Ecto neural progenitor cell (in vitro differentiated cells): ENCODE data around the gene MYMK.

Experiments
- DNase-seq: peaks from one replicate; pipeline ENCODE4 v3.0.0-alpha.2; 2018; ENCODE audit warnings: low spot score

Gene MYMK

GRCh38 chr9:133485531-133486260 lies 39.1 kb downstream of the MYMK start:
- DNase-seq = no peak

- DNase-seq = no peak
Measured at GRCh38 chr9:133484671-133485437, 39.9 kb downstream of the MYMK start.

GRCh38 chr9:133483611-133484010 lies 41.1 kb downstream of the MYMK start:
- no peak for DNase-seq

- DNase-seq = peak; percentile 94
Measured at GRCh38 chr9:133478851-133479711, 45.7 kb downstream of the MYMK start, which contains the start of gene SLC2A6. Gene SLC2A6 (minus strand): TSS chr9:133479099. CDS start chr9:133479059, 40 bp downstream.

GRCh38 chr9:133477992-133478850 lies 46.5 kb downstream of the MYMK start:
- no peak for DNase-seq

- DNase-seq = no peak
Measured at GRCh38 chr9:133477461-133477860, 47.3 kb downstream of the MYMK start.

- DNase-seq = no peak
Measured at GRCh38 chr9:133476941-133477340, 47.8 kb downstream of the MYMK start.

- DNase-seq = no peak
Measured at GRCh38 chr9:133476036-133476931, 48.5 kb downstream of the MYMK start.

- no peak for DNase-seq
Measured at GRCh38 chr9:133475292-133476012, 49.3 kb downstream of the MYMK start.

GRCh38 chr9:133474853-133475252 lies 49.9 kb downstream of the MYMK start:
- DNase-seq = no peak

GRCh38 chr9:133474215-133474614 lies 50.5 kb downstream of the MYMK start:
- no peak for DNase-seq

- no peak for DNase-seq
Measured at GRCh38 chr9:133473743-133474142, 51.0 kb downstream of the MYMK start.

- no peak for DNase-seq
Measured at GRCh38 chr9:133472753-133473378, 51.9 kb downstream of the MYMK start.

- DNase-seq = no peak
Measured at GRCh38 chr9:133472277-133472645, 52.5 kb downstream of the MYMK start.

GRCh38 chr9:133471551-133472276 lies 53.0 kb downstream of the MYMK start:
- DNase-seq = no peak

GRCh38 chr9:133470988-133471387 lies 53.8 kb downstream of the MYMK start:
- DNase-seq = no peak

GRCh38 chr9:133470427-133470924 lies 54.3 kb downstream of the MYMK start:
- no peak for DNase-seq

- DNase-seq = no peak
Measured at GRCh38 chr9:133468777-133469421, 55.9 kb downstream of the MYMK start.
